Stomach (tissue), 9 donors: Measurements from ENCODE around the gene LRRC27. TPM values are rescaled to one million over a fixed set of nuclear protein-coding genes. Genes with fewer than 3 reads are reported as not detected.
A peak's percentile ranks its signal among the peaks of the same experiment; 100 is the strongest.

ENCODE experiments used
- DNase-seq, 2 donors: peaks; one replicate each; pipeline versions ENCODE4 v3.0.0 to v3.0.0-alpha.2; 2013 to 2019
- H3K27ac ChIP-seq, 5 donors: fragments of 200-600 bp in 4 of 5; sonication (generic) in 4 of 5; one replicate each; pipeline ENCODE4 v1.5.1; 2013 to 2019; ENCODE audit warnings: mild to moderate bottlenecking in 1 of 5, moderate library complexity in 1 of 5
- H3K27me3 ChIP-seq, 3 donors: fragments of 200-600 bp; sonication (generic); one replicate each; pipeline ENCODE4 v1.5.1; 2017 to 2019; ENCODE audit warnings: mixed run types in 1 of 3
- H3K36me3 ChIP-seq, 4 donors: fragments of 200-600 bp; sonication (generic); 1 replicate in 3 of 4; 2 replicates in 1 of 4; pipeline ENCODE4 v1.5.1; 2016 to 2019
- H3K4me1 ChIP-seq, 4 donors: fragments of 200-600 bp; sonication (generic); one replicate each; pipeline ENCODE4 v1.5.1; 2016 to 2019
- H3K4me3 ChIP-seq, 4 donors: fragments of 200-600 bp; sonication (generic) in 3 of 4; one replicate each; pipeline ENCODE4 v1.5.1; 2016 to 2019; ENCODE audit warnings: mild to moderate bottlenecking in 1 of 4
- H3K9me3 ChIP-seq, 4 donors: fragments of 200-600 bp; sonication (generic); one replicate each; pipeline ENCODE4 v1.5.1; 2016 to 2019
- CTCF ChIP-seq, 7 experiments: fragments of 450-650 bp in 4 of 7; fragments of 200-600 bp in 3 of 7; sonication (generic) in 3 of 7; IDR thresholded peaks; one replicate each; pipeline ENCODE4 v1.5.1; 2016 to 2019; ENCODE audit warnings: antibody characterized with exemption in 7 of 7, control low read depth in 2 of 7, mild to moderate bottlenecking in 1 of 7
- EP300 ChIP-seq: sonication (generic); formaldehyde crosslinking; IDR thresholded peaks from one replicate; pipeline ENCODE4 v1.6.1; 2017; ENCODE audit warnings: antibody characterized with exemption
- POLR2A ChIP-seq, 4 donors: fragments of 450-650 bp; IDR thresholded peaks; one replicate each; pipeline ENCODE4 v1.6.1; 2016; ENCODE audit warnings: antibody characterized with exemption in 4 of 4, control low read depth in 2 of 4, mild to moderate bottlenecking in 1 of 4, moderate library complexity in 1 of 4
- POLR2AphosphoS5 ChIP-seq, 3 donors: sonication (generic); formaldehyde crosslinking; IDR thresholded peaks; one replicate each; pipeline ENCODE4 v1.6.1; 2016; ENCODE audit warnings: antibody characterized with exemption in 3 of 3
- WGBS, 5 donors: extraction: QIAGEN DNeasy Blood & Tissue Kit in 3 of 5; methylation state at CpG; one replicate each; pipeline versions ENCODE4 v1.1.5 to v1.1.7; 2013 to 2018; 5-methylcytosine and 5-hydroxymethylcytosine counted together
- intact Hi-C: fragments of 100-400 bp; cut with DNase I; formaldehyde crosslinking; loops from one replicate; pipeline ENCODE4 v1.15.1; 2023; ENCODE audit warnings: low total_unique reads
- polyA plus RNA-seq, 3 donors: library from polyadenylated mRNA; stranded (reverse); fragments of 200-250 nt; gene quantifications; one replicate each; pipeline ENCODE4 v1.2.3, GENCODE V29; 2013
- total RNA-seq, 5 donors: library from RNA; depleted of rRNA; stranded (reverse); fragments of >200 nt; gene quantifications; one replicate each; pipeline versions ENCODE4 v1.1.0 to v1.2.3, GENCODE V29; 2014 to 2016
- donor health status: healthy with polysubstance abuse.
- donor health status: Bipolar disorder and iron deficiency.
- donor health status: healthy.

The LRRC27 gene
- total and polyA plus RNA-seq, 8 donors = 4.2 to 31.3 (median 11.1) TPM

- WGBS, 5 donors = 32 to 46% (median 36%) methylated on average over 9 of the region's 9 CpGs
- H3K4me1 ChIP-seq = peaks cover 0 to 13% (median 7%) of the 10 kb centered on the region in 4 donors
- H3K4me3 ChIP-seq = no peak overlapping the region
- H3K27ac ChIP-seq = no peak overlapping the region
- H3K9me3 ChIP-seq = no peaks in the 10 kb centered on the region
- H3K27me3 ChIP-seq = peaks cover 0 to 13% (median 0%) of the 10 kb centered on the region in 3 donors
- no peak for TF ChIP-seq EP300
- H3K36me3 ChIP-seq = no peaks in the 10 kb centered on the region
- intact Hi-C loops = no loop called here
- peak in 1 of 2 donors; percentile 33 for DNase-seq
These were observed 34.5 kb upstream of the LRRC27 start for GRCh38 chr10:132297526-132297925.

GRCh38 chr10:132298038-132298881, 33.7 kb upstream of the LRRC27 start:
- Histone ChIP-seq H3K36me3 (no peaks in the 10 kb centered on the region), H3K27ac (no peak overlapping the region), H3K9me3 (no peaks in the 10 kb centered on the region), H3K4me3 (no peak overlapping the region), H3K27me3 (peaks cover 0 to 13% (median 0%) of the 10 kb centered on the region in 3 donors), H3K4me1 (peaks cover 0 to 6% (median 5%) of the 10 kb centered on the region in 4 donors)
- peak in 1 of 2 donors; percentile 36 for DNase-seq
- TF ChIP-seq POLR2A (IDR thresholded peaks at IDR 0.05) (no peak), EP300 (no peak), POLR2AphosphoS5 (IDR thresholded peaks at IDR 0.05) (no peak), CTCF (IDR thresholded peaks at IDR 0.05) (no peak)
- WGBS, 5 donors = 62 to 75% (median 66%) methylated on average over 9 to 28 of the region's 28 CpGs
- intact Hi-C loops = no loop called here

GRCh38 chr10:132299371-132300336, 32.3 kb upstream of the LRRC27 start:
- Histone ChIP-seq H3K9me3 (no peaks in the 10 kb centered on the region), H3K27me3 (peaks cover 0 to 9% (median 0%) of the 10 kb centered on the region in 3 donors), H3K4me1 (no peaks in the 10 kb centered on the region), H3K4me3 (no peak overlapping the region), H3K36me3 (no peaks in the 10 kb centered on the region), H3K27ac (no peak overlapping the region)
- no peak for TF ChIP-seq POLR2AphosphoS5 (IDR thresholded peaks at IDR 0.05)
- TF ChIP-seq POLR2A (IDR thresholded peaks at IDR 0.05) = no peak
- no peak for TF ChIP-seq EP300
- TF ChIP-seq CTCF (IDR thresholded peaks at IDR 0.05) = no peak
- DNase-seq = no peak
- 85 to 91% (median 87%) methylated on average over 28 to 34 of the region's 34 CpGs for WGBS, 5 donors
- intact Hi-C loops = no loop called here

GRCh38 chr10:132300582-132300981, 31.4 kb upstream of the LRRC27 start:
- 52 to 87% (median 67%) methylated on average over 10 of the region's 10 CpGs for WGBS, 5 donors

More at GRCh38 chr10:132300582-132300981, 31.4 kb upstream of the LRRC27 start:
- H3K27ac ChIP-seq = no peak overlapping the region
- intact Hi-C loops = no loop called here
- H3K9me3 ChIP-seq = no peaks in the 10 kb centered on the region
- H3K36me3 ChIP-seq = no peaks in the 10 kb centered on the region
- DNase-seq = no peak
- H3K4me3 ChIP-seq = no peak overlapping the region
- H3K4me1 ChIP-seq = no peaks in the 10 kb centered on the region
- TF ChIP-seq CTCF (IDR thresholded peaks at IDR 0.05) (no peak), POLR2AphosphoS5 (IDR thresholded peaks at IDR 0.05) (no peak), POLR2A (IDR thresholded peaks at IDR 0.05) (no peak), EP300 (no peak)
- peaks cover 0 to 10% (median 0%) of the 10 kb centered on the region in 3 donors for H3K27me3 ChIP-seq
